ENCODE results near the gene MUL1.
"Not testable (repeated sequence)": the region's sequence is repeated elsewhere in the genome, so short reads cannot be mapped to it uniquely, and the experiment has no call there.

Gene MUL1

GRCh38 chr1:20511518-20512428, 3.8 kb upstream of the MUL1 start:
- DNase-seq, result no peak

- DNase-seq, result no peak
Measured at GRCh38 chr1:20508411-20508771, 440 bp upstream of the MUL1 start.

- no peak for DNase-seq
Measured at GRCh38 chr1:20507248-20507563, 745 bp downstream of the MUL1 start.

GRCh38 chr1:20505488-20505887, 2.5 kb downstream of the MUL1 start:
- no peak for DNase-seq

GRCh38 chr1:20500716-20501115, 7.2 kb downstream of the MUL1 start:
- DNase-seq, result no peak

- no peak for DNase-seq
Measured at GRCh38 chr1:20499718-20500117, 8.2 kb downstream of the MUL1 start.

GRCh38 chr1:20499105-20499504, 8.8 kb downstream of the MUL1 start:
- no peak for DNase-seq

GRCh38 chr1:20498116-20498515, 9.8 kb downstream of the MUL1 start:
- DNase-seq, result no peak

GRCh38 chr1:20497506-20497905, 10.4 kb downstream of the MUL1 start:
- no peak for DNase-seq

GRCh38 chr1:20496725-20497383, 11.1 kb downstream of the MUL1 start:
- DNase-seq, result not testable (repeated sequence)

GRCh38 chr1:20496241-20496661, 11.7 kb downstream of the MUL1 start:
- DNase-seq, result no peak

- DNase-seq, result no peak
Measured at GRCh38 chr1:20495661-20496060, 12.3 kb downstream of the MUL1 start.

GRCh38 chr1:20494609-20495311, 13.2 kb downstream of the MUL1 start:
- no peak for DNase-seq

- DNase-seq, result peak; percentile 74
Measured at GRCh38 chr1:20493839-20494608, 13.9 kb downstream of the MUL1 start.

GRCh38 chr1:20493309-20493708, 14.6 kb downstream of the MUL1 start:
- no peak for DNase-seq

GRCh38 chr1:20492751-20493150, 15.2 kb downstream of the MUL1 start:
- no peak for DNase-seq

- DNase-seq, result no peak
Measured at GRCh38 chr1:20491866-20492265, 16.1 kb downstream of the MUL1 start.

GRCh38 chr1:20491178-20491577, 16.8 kb downstream of the MUL1 start:
- no peak for DNase-seq

- no peak for DNase-seq
Measured at GRCh38 chr1:20487236-20487590, 20.7 kb downstream of the MUL1 start.

GRCh38 chr1:20486457-20487235, 21.3 kb downstream of the MUL1 start:
- no peak for DNase-seq

- DNase-seq, result peak; percentile 67
Measured at GRCh38 chr1:20485527-20486456, 22.2 kb downstream of the MUL1 start, which contains the start of gene CAMK2N1. Gene CAMK2N1, minus strand, starts transcription at chr1:20486210. Its CDS starts 831 bp downstream, at chr1:20485379.
